GM21381 (cell line): ENCODE results near the gene KHDRBS1.
"Not testable (repeated sequence)": the region's sequence is repeated elsewhere in the genome, so short reads cannot be mapped to it uniquely, and the experiment has no call there.

Source experiments
- ATAC-seq: cut with Tn5 transposase; IDR thresholded peaks from one replicate; pipeline ENCODE4 v1.9.1; 2021; ENCODE audit warnings: mild to moderate bottlenecking, moderate library complexity; ENCODE audit not compliant: unreplicated experiment

The KHDRBS1 gene

GRCh38 chr1:32060914-32061313 is 47.2 kb downstream of the KHDRBS1 start:
- ATAC-seq, result no peak

- no peak for ATAC-seq
Measured at GRCh38 chr1:32062867-32063230, 49.2 kb downstream of the KHDRBS1 start.

- ATAC-seq, result no peak
Measured at GRCh38 chr1:32063261-32063681, 49.6 kb downstream of the KHDRBS1 start.

- ATAC-seq, result not testable (repeated sequence)
Measured at GRCh38 chr1:32065613-32066488, 52.2 kb downstream of the KHDRBS1 start.

DNA sequence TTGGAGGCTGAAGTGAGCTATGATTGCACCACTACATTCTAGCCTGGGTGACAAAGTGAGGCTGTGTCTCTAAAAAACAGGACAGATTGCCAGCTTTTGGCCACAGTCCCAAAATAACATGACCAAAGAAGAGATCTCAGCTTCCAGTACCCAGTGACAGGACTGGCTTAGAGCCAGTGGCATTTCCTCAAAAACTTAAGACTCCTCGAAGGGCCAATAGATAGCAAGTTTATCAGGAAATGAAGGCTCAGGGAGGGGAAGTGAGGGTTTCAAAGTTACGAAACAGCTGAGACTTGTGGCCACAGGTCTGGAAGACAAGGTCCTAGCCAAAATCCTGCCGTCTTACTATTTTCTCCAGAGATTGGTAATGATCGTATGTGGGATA is 52.8 kb downstream of the KHDRBS1 start:
- ATAC-seq, result no peak

GRCh38 chr1:32068957-32069588 is 55.4 kb downstream of the KHDRBS1 start:
- ATAC-seq, result no peak

GRCh38 chr1:32071758-32072621 is 58.3 kb downstream of the KHDRBS1 start:
- no peak for ATAC-seq

- peak; percentile 82 for ATAC-seq
Measured at GRCh38 chr1:32072622-32073298, 59.1 kb downstream of the KHDRBS1 start, which contains the start of gene TMEM39B. Gene TMEM39B (plus strand): TSS chr1:32072939. CDS start chr1:32073048, 109 bp downstream.

- no peak for ATAC-seq
Measured at GRCh38 chr1:32073299-32074229, 59.9 kb downstream of the KHDRBS1 start.

DNA sequence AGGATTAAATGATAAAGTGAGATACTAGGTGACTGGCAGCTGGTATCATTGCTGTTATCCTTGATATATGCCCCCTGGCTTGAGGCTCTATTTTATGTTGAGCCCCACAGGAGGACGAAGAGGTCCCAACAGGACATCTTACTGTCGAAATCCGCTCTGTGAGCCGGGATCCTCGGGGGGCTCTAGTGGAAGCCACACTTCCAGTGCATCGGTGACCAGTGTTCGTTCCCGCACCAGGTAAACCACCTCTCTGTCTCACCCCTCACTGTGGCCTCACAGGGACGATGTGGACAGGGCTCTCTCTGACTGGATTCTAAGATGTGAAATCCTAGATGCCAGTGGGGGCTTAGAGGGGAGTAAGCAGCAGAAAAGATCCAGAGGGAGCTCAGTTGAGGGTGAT is 61.2 kb downstream of the KHDRBS1 start:
- ATAC-seq, result no peak

DNA sequence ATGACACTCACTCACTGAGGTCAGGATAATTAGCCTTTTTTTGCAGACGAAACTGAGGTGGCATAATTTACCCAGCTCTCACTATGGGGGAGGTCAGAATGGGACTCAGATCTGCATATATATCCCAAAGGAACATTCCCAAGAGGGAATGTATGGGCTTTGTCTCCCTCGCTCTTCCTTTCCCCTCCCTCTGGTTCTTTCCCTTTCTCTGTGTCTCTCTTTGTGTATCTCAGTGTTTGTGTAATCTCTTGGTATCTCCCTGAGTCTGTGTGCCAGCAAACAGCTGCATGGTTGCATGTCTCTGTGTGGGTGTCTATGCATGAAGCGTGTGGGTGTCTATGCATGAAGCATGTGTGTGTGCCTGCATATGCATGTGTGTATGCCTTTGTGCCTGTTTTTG is 63.8 kb downstream of the KHDRBS1 start:
- ATAC-seq, result no peak

- ATAC-seq, result no peak
Measured at GRCh38 chr1:32082022-32082421, 68.4 kb downstream of the KHDRBS1 start.

- ATAC-seq, result not testable (repeated sequence)
Measured at GRCh38 chr1:32086381-32086780, 72.7 kb downstream of the KHDRBS1 start.

GRCh38 chr1:32091176-32091575 is 77.5 kb downstream of the KHDRBS1 start:
- ATAC-seq, result no peak

GRCh38 chr1:32091591-32091990 is 77.9 kb downstream of the KHDRBS1 start:
- ATAC-seq, result no peak
